Right renal pelvis (tissue), 4 donors: ENCODE measurements around the gene ANO3. TPM values are rescaled to one million over a fixed set of nuclear protein-coding genes. Genes with fewer than 3 reads are reported as not detected.

Experiments
- DNase-seq, 4 donors: peaks; one replicate each; pipeline ENCODE4 v3.0.0-alpha.2; 2013; ENCODE audit warnings: low read depth in 4 of 4, low spot score in 3 of 4, missing footprints in 1 of 4
- polyA plus RNA-seq, 4 donors: library from polyadenylated mRNA; unstranded; fragments of 120-200 nt; gene quantifications; one replicate each; pipeline ENCODE4 v1.2.1, GENCODE V29; 2013; ENCODE audit not compliant: insufficient read length in 4 of 4

The ANO3 gene
- polyA plus RNA-seq, 4 donors = 2.6 to 4.2 (median 3.4) TPM

DNA sequence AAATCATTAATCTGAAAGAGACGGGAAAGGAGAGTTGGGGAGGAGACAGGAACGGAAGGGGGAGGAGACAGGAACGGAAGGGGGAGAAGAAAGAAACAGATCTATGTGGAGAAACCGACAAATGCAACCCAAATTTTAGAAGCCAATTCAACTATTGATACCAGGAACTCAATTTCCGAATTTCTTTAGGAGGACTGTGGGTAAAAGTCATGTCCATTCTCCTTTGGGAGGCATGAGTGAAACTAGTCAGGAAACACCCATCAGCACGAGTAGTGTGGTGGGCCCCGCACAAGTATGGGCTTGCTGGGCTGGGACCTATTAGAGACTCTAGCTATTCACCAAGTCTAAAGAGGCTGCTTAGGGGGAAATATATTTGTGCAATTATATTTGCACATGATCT is 18.1 kb downstream of the ANO3 start:
- no peak for DNase-seq

GRCh38 chr11:26353010-26353409 is 21.1 kb downstream of the ANO3 start:
- DNase-seq = no peak

DNA sequence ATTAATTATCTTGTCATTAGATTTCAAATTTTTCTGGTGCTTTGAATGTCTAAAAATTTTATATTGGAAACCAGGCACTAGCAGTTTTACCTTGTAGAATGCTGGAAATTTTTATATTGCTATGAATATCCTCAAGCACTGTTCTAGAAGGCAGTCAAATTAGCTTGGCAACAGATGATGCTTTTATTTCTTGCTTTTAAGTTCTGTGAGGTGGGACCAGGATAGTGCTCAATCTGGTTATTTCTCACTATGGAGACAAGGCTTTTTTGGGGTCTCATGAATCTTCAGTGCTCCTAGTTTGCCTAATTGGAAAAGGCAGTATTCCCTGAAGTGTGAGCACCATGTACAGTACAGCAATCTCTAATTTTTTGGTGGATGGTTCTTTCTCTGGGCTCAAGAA is 27.1 kb downstream of the ANO3 start:
- DNase-seq = no peak

- no peak for DNase-seq
These were observed 33.4 kb downstream of the ANO3 start for GRCh38 chr11:26365284-26365683.

DNA sequence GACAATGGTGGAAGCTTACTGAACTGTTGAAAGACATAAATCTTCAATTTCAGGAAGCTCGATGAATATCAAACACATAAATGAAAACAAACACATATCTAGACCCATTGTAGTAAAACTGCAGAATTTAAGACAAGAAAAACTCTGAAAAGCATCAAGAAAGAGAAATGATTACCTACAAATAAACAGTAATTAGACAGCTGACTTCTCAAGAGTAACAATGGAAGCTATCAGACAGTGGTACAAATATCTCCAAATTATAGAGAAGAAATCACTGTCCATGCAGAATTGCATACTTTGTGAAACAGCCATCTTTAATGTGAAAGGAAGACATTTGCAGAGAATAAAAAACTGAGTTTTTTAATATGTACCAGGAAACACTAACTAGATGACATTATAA is 45.7 kb downstream of the ANO3 start:
- DNase-seq = no peak

DNA sequence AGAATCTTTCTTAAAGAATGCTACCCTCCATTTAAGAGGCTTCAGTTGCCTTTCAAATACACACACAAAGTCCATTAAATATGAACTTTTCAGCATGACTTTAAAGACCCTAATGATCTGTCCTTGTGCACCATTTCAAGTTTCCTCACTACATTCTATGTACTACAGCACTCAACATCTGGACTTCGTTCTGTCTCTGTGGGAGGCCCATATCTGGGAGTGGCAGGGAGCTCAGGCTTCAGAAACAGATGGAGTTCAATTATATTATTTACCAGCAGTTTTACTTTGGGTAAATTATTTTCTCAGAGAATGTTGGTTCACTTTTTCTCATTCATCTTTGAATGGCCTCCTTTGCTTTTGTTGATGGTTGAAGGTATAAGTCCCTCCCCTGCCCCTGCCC is 67.4 kb downstream of the ANO3 start:
- DNase-seq = no peak

- no peak for DNase-seq
These were observed 78.9 kb downstream of the ANO3 start for GRCh38 chr11:26410706-26411366.

GRCh38 chr11:26412955-26413354 is 81.0 kb downstream of the ANO3 start:
- DNase-seq = no peak

DNA sequence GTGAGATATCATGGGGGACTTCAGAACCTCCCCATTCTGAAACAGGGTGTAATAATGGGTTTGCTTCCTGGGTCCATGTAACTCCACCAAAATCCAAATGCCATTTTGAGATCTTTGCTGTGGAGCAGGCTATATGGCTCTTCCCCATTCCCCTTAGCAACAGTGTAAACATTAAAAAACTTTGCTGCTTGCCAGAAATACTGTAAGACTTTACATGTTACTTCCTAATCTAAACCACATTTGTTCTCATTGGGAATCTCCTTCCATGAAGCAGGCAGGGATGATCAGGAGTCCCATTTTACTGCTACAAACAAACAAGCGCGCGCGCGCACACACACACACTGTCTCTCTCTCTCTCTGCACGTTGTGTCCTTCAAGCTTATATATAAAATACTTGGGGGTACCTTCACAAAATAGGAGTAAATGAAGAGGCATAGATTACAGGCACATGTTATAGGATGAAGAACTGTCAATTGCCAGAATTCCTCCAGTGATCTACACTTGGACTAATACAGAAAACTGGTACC is 86.5 kb downstream of the ANO3 start:
- no peak for DNase-seq

DNA sequence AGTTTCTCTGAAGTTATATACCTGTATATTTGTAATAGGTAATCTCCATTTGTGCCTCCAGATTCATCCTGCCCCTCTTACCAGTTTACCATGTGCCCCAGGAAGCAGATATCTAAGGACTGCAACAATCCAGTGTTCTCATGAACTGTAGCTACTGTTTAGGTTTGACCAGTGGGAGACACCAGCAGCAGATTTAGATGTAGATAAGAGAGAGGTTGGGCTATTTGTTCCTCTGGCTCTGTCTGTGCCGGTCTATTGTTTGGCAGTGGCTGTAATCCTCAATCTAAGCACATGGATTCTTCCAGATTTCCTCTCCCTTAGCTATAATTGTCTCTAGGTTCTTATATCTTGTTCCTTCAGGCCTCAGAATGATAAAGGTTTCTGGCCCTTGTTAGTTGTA is 88.4 kb downstream of the ANO3 start:
- DNase-seq = no peak

GRCh38 chr11:26424255-26424654 is 92.3 kb downstream of the ANO3 start:
- DNase-seq = no peak

DNA sequence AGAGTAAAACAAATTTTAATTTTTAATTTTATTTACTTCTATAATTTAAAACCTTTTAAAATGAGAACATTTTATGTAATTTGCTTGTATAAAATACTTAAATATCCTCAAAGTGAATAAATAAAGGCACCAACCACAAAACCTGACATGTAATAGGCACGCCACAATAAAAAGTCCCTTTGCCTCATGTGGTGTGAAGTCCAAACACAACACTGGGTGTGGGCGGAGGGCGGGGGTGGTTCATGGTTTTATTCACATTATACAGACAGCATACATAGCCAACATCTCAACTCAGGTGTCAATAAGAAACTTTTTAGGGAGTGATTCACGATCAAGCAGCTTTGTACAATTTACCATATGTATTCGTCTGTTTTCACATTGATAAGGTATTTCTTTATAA is 107.9 kb downstream of the ANO3 start:
- no peak for DNase-seq

DNA sequence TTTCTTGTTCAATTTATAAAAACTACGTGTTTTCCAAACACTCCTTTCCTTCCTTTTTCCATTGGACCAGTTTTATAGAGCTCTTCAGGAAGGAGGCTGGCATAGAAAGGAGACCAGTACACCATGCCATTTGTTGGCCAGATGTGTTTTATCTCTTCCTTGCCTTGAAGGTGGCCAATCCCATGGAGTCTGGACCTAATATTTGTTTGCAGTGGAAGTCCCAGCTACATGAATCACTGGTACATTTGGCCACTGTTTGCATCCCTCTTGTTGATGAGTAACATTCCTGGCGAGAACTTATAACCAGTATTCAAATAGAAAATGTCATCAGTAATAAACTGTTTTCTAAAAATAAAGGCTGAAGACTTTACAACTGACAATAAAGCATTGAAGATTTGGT is 110.2 kb downstream of the ANO3 start:
- DNase-seq = no peak

GRCh38 chr11:26443617-26444016 is 111.7 kb downstream of the ANO3 start:
- DNase-seq = no peak

DNA sequence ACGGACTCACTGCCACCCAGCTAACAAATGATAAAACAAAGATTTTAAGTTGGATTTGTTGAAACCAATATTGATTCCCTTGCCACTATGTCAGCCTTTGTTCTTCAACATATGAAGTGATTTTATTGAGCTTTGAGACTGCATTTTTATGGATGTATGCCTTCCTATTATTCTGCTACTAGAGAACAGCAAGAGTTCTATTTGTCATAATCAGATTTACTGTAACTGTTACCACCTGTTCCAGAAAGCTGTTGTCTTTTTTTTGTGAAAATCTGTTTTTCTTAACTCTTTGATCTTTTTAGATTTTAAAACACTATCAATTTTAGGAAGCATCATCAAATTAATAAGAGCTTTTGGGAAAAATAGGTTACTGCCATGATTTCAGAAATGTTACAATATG is 125.7 kb downstream of the ANO3 start:
- no peak for DNase-seq

- DNase-seq = no peak
These were observed 133.3 kb downstream of the ANO3 start for GRCh38 chr11:26465274-26465673.

- DNase-seq = no peak
These were observed 135.6 kb downstream of the ANO3 start for GRCh38 chr11:26467506-26467905.

DNA sequence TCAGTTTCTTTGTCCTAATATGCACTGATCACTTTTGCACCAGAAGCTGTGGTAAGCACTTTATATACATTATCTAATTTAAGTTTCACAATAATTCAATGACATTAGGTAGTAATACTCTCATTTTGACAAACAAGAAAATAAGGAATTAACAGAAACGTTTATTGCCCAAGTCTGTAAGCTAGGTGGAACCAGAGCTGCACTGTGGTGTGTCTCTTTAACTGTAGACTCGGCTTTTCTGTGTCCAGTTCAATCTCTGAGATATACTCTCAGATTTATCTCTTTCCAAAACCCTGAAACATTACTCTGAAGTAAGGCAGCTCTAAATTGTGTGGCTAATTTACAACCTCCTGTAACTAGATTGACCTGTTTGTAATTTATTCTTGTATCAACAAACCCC is 139.1 kb downstream of the ANO3 start:
- DNase-seq = no peak

- peak in 1 of 4 donors; percentile 8 for DNase-seq
These were observed 141.6 kb downstream of the ANO3 start for GRCh38 chr11:26473216-26474194.

GRCh38 chr11:26474401-26474800 is 142.5 kb downstream of the ANO3 start:
- no peak for DNase-seq

- no peak for DNase-seq
These were observed 145.5 kb downstream of the ANO3 start for GRCh38 chr11:26477396-26477795.

DNA sequence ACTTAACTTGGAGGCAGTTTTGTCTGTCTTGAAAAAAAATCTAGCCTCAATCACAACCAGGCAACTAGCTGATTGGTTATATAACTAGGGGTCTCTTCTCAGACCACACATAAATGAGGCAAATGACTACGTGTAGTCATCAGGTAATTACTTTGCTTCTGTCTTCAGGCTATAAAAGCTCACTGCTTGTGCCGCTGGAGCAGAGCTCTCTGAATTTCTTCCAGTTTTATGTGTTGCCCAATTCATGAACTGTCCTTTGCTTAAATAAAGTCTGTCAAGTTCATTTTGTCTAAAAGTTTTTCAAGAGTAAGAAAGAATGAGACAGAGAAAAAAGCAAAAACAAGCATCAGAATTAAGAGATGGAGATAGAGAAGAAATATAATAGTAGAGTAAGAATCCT is 146.8 kb downstream of the ANO3 start:
- DNase-seq = no peak
